ENCODE results near the gene ADGRF4. TPM values are rescaled to one million over a fixed set of nuclear protein-coding genes. Genes with fewer than 3 reads are reported as not detected.
A peak's percentile ranks its signal among the peaks of the same experiment; 100 is the strongest.

ADGRF4 gene
- total RNA-seq, 4 donors from 2014 or later = 0.17 to 0.46 TPM; not detected in 2

- ATAC-seq = no peak
- Histone ChIP-seq H3K9me3 (no peaks in the 10 kb centered on the region), H3K4me3 (no peak overlapping the region), H3K36me3 (no peaks in the 10 kb centered on the region), H3K27ac (no peak overlapping the region), H3K4me1 (no peaks in the 10 kb centered on the region), H3K27me3 (no peaks in the 10 kb centered on the region)
- 36 to 39% methylated on average over 2 of the region's 2 CpGs for WGBS, 2 donors (ENCODE audit: low coverage in 1 of 2)
- TF ChIP-seq EP300 (IDR thresholded peaks at IDR 0.05) (no peak), POLR2AphosphoS5 (IDR thresholded peaks at IDR 0.05) (no peak), CTCF (IDR thresholded peaks at IDR 0.05) (no peak), POLR2A (IDR thresholded peaks at IDR 0.05) (no peak)
Measured at GRCh38 chr6:47729019-47729418, 30.6 kb downstream of the ADGRF4 start.

GRCh38 chr6:47729457-47729856 lies 31.1 kb downstream of the ADGRF4 start:
- Histone ChIP-seq H3K27me3 (no peaks in the 10 kb centered on the region), H3K36me3 (no peaks in the 10 kb centered on the region), H3K27ac (no peak overlapping the region), H3K4me1 (no peaks in the 10 kb centered on the region), H3K9me3 (no peaks in the 10 kb centered on the region), H3K4me3 (no peak overlapping the region)
- TF ChIP-seq EP300 (IDR thresholded peaks at IDR 0.05) = no peak
- TF ChIP-seq CTCF (IDR thresholded peaks at IDR 0.05) = no peak
- no peak for TF ChIP-seq POLR2AphosphoS5 (IDR thresholded peaks at IDR 0.05)
- no peak for TF ChIP-seq POLR2A (IDR thresholded peaks at IDR 0.05)
- no peak for ATAC-seq
- WGBS, 2 donors (ENCODE audit: low coverage in 1 of 2) = 100% methylated on average over 1 of the region's 1 CpG; no CpG with 5 or more reads in 1 of the 2 donors

GRCh38 chr6:47733879-47734558 lies 35.6 kb downstream of the ADGRF4 start:
- TF ChIP-seq EP300 (IDR thresholded peaks at IDR 0.05) (no peak), POLR2AphosphoS5 (IDR thresholded peaks at IDR 0.05) (no peak), POLR2A (IDR thresholded peaks at IDR 0.05) (no peak), CTCF (IDR thresholded peaks at IDR 0.05) (peak in 1 of 4 experiments; percentile 24)
- H3K27ac ChIP-seq = no peak overlapping the region
- H3K9me3 ChIP-seq = no peaks in the 10 kb centered on the region
- H3K4me1 ChIP-seq = no peaks in the 10 kb centered on the region
- WGBS, 2 donors (ENCODE audit: low coverage in 1 of 2) = 17 to 35% methylated on average over 2 of the region's 2 CpGs
- no peak overlapping the region for H3K4me3 ChIP-seq
- no peak for ATAC-seq
- H3K27me3 ChIP-seq = no peaks in the 10 kb centered on the region
- no peaks in the 10 kb centered on the region for H3K36me3 ChIP-seq

- Histone ChIP-seq H3K27ac (no peak overlapping the region), H3K9me3 (no peaks in the 10 kb centered on the region), H3K4me3 (no peak overlapping the region), H3K27me3 (no peaks in the 10 kb centered on the region), H3K36me3 (no peaks in the 10 kb centered on the region), H3K4me1 (no peaks in the 10 kb centered on the region)
- no peak for ATAC-seq
- no peak for TF ChIP-seq POLR2AphosphoS5 (IDR thresholded peaks at IDR 0.05)
- no peak for TF ChIP-seq POLR2A (IDR thresholded peaks at IDR 0.05)
- no peak for TF ChIP-seq CTCF (IDR thresholded peaks at IDR 0.05)
- no peak for TF ChIP-seq EP300 (IDR thresholded peaks at IDR 0.05)
- WGBS, 2 donors (ENCODE audit: low coverage in 1 of 2) = 50 to 75% methylated on average over 1 to 4 of the region's 4 CpGs
Measured at GRCh38 chr6:47734831-47735481, 36.6 kb downstream of the ADGRF4 start.
